KMS-11 (cell line): Measurements from ENCODE around the gene CACNA1E.

Source experiments
- H2AFZ ChIP-seq: fragments of 200-600 bp; sonication (generic); 2 replicates; pipeline ENCODE4 v1.6.1; 2016; ENCODE audit warnings: antibody characterized with exemption, mixed run types, low read depth
- H3K27ac ChIP-seq: fragments of 200-600 bp; sonication (generic); 2 replicates; pipeline ENCODE4 v1.6.1; 2016; ENCODE audit warnings: mild to moderate bottlenecking, mixed run types
- H3K27me3 ChIP-seq: fragments of 200-600 bp; sonication (generic); 2 replicates; pipeline ENCODE4 v1.6.1; 2017; ENCODE audit warnings: mild to moderate bottlenecking, low read depth, mixed run types, moderate library complexity; ENCODE audit not compliant: insufficient read depth
- H3K36me3 ChIP-seq: fragments of 200-600 bp; sonication (generic); 2 replicates; pipeline ENCODE4 v1.6.1; 2017; ENCODE audit warnings: mild to moderate bottlenecking, mixed run types; ENCODE audit not compliant: insufficient read depth
- H3K4me1 ChIP-seq: fragments of 200-600 bp; sonication (generic); 2 replicates; pipeline ENCODE4 v1.6.1; 2016; ENCODE audit warnings: mild to moderate bottlenecking, low read depth, mixed run types; ENCODE audit not compliant: poor library complexity, severe bottlenecking
- H3K4me2 ChIP-seq: fragments of 200-600 bp; sonication (generic); 2 replicates; pipeline ENCODE4 v1.7.0; 2016; ENCODE audit warnings: mild to moderate bottlenecking, mixed run types
- H3K4me3 ChIP-seq: fragments of 200-600 bp; sonication (generic); IDR thresholded peaks from 2 replicates; pipeline ENCODE4 v1.6.1; 2017; ENCODE audit warnings: low read depth, low read length, mixed read lengths; ENCODE audit not compliant: insufficient read depth
- H3K79me2 ChIP-seq: fragments of 200-600 bp; sonication (generic); 2 replicates; pipeline ENCODE4 v1.6.1; 2016; ENCODE audit warnings: low read depth, mixed run types; ENCODE audit not compliant: insufficient read depth
- H3K9ac ChIP-seq: fragments of 200-600 bp; sonication (generic); 2 replicates; pipeline ENCODE4 v1.6.1; 2016; ENCODE audit warnings: mild to moderate bottlenecking, mixed run types
- H4K20me1 ChIP-seq: fragments of 200-600 bp; sonication (generic); 2 replicates; pipeline ENCODE4 v1.6.1; 2016; ENCODE audit warnings: mild to moderate bottlenecking, mixed run types; ENCODE audit not compliant: insufficient read depth
- TF ChIP-seq, protein P1 (sequence below): fragments of 200-600 bp; sonication (generic); conservative IDR thresholded peaks from 2 replicates; pipeline ENCODE4 v1.6.1; 2017; ENCODE audit warnings: low read depth, mild to moderate bottlenecking, antibody characterized with exemption, low read length, moderate library complexity, mixed read lengths

CACNA1E gene

DNA sequence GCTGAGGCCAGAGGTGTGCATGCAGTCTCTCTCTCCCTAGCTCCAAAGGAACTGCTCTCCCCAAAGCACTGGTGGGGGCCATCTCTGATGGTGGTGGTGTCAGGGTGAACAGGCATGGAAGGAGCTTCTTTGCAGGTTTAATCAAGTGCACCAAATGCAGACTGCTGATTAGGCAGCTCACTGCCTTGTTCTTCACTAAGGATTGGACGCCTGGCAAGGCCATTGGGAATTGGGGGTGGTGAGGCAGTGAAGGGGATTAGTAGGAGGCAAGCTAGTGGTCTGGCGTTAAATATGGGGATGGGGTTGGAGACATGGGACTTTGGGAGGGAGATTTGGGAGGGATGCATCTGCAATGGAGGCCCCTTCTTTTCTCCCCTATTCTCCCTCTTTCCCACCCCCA is 1.5 kb downstream of the CACNA1E start:
- no peaks in the 10 kb centered on the region for H3K27me3 ChIP-seq
- no peaks in the 10 kb centered on the region for H4K20me1 ChIP-seq
- no peak overlapping the region for H3K9ac ChIP-seq
- H2AFZ ChIP-seq: no peak overlapping the region
- H3K4me2 ChIP-seq: no peak overlapping the region
- H3K79me2 ChIP-seq: no peaks in the 10 kb centered on the region
- TF ChIP-seq, protein P1, sequence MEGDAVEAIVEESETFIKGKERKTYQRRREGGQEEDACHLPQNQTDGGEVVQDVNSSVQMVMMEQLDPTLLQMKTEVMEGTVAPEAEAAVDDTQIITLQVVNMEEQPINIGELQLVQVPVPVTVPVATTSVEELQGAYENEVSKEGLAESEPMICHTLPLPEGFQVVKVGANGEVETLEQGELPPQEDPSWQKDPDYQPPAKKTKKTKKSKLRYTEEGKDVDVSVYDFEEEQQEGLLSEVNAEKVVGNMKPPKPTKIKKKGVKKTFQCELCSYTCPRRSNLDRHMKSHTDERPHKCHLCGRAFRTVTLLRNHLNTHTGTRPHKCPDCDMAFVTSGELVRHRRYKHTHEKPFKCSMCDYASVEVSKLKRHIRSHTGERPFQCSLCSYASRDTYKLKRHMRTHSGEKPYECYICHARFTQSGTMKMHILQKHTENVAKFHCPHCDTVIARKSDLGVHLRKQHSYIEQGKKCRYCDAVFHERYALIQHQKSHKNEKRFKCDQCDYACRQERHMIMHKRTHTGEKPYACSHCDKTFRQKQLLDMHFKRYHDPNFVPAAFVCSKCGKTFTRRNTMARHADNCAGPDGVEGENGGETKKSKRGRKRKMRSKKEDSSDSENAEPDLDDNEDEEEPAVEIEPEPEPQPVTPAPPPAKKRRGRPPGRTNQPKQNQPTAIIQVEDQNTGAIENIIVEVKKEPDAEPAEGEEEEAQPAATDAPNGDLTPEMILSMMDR: no peak
- H3K36me3 ChIP-seq: no peaks in the 10 kb centered on the region
- H3K4me1 ChIP-seq: no peaks in the 10 kb centered on the region
- H3K4me3 ChIP-seq: no peak overlapping the region
- H3K27ac ChIP-seq: no peak overlapping the region

DNA sequence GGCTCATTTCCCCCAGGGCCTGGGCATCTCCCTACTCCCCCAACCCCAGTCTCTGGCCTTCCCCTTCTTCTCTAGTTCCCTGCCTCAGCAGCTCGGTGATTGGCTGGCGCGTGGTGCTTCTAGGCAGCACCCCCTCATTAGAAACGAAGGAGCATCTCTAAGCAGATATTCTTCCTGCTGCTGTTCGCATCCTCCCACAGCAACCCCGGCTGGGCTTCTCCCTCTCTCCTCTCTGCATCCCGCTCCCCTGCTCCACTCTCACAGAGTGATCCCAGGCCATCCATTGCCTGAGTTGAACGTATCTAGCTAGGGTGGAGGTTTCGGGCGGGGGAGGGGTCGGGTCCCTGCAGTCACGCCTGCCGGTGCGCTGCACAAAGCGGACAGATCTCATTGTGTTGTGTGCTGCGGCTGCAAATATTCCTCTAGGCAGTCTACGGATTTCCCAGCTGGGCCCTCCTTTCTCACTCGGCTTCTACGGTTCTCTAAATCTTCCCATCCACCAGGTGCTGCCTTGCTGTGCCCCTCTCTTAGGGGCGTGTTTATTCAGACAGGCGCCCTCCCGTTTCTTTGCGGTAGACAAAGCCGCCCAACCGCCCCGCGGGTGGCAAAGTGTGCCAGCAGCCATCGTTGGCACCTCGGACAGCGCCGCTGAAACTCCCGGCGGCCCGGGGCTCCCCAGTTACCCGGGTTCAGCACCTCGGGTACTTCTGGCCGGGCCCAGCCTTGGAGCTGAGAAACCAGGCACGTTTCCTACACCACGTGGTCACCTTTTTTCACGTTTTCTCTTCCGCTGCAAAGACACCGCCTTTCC is 2.2 kb downstream of the CACNA1E start:
- TF ChIP-seq, protein P1: no peak
- Histone ChIP-seq H3K36me3 (no peaks in the 10 kb centered on the region), H3K27me3 (no peaks in the 10 kb centered on the region), H3K4me2 (no peak overlapping the region), H3K79me2 (no peaks in the 10 kb centered on the region), H3K4me1 (no peaks in the 10 kb centered on the region), H3K27ac (no peak overlapping the region), H3K9ac (no peak overlapping the region), H2AFZ (no peak overlapping the region), H4K20me1 (no peaks in the 10 kb centered on the region), H3K4me3 (no peak overlapping the region)

- H3K4me2 ChIP-seq: no peak overlapping the region
- H3K4me1 ChIP-seq: no peaks in the 10 kb centered on the region
- no peak overlapping the region for H3K4me3 ChIP-seq
- no peaks in the 10 kb centered on the region for H3K79me2 ChIP-seq
- no peak overlapping the region for H2AFZ ChIP-seq
- no peak overlapping the region for H3K27ac ChIP-seq
- no peak overlapping the region for H3K9ac ChIP-seq
- no peaks in the 10 kb centered on the region for H4K20me1 ChIP-seq
- no peaks in the 10 kb centered on the region for H3K36me3 ChIP-seq
- no peaks in the 10 kb centered on the region for H3K27me3 ChIP-seq
- TF ChIP-seq, protein P1: no peak
Observed at GRCh38 chr1:181486098-181486420, 2.7 kb downstream of the CACNA1E start.

GRCh38 chr1:181488866-181489265 is 5.5 kb downstream of the CACNA1E start:
- H3K4me2 ChIP-seq: no peak overlapping the region
- H3K9ac ChIP-seq: no peak overlapping the region
- H3K79me2 ChIP-seq: no peaks in the 10 kb centered on the region
- H3K27me3 ChIP-seq: no peaks in the 10 kb centered on the region
- no peak overlapping the region for H3K4me3 ChIP-seq
- no peak overlapping the region for H2AFZ ChIP-seq
- no peak overlapping the region for H3K27ac ChIP-seq
- H4K20me1 ChIP-seq: no peaks in the 10 kb centered on the region
- no peaks in the 10 kb centered on the region for H3K36me3 ChIP-seq
- no peaks in the 10 kb centered on the region for H3K4me1 ChIP-seq
- TF ChIP-seq, protein P1: no peak
